Stimulated activated CD4-positive, alpha-beta T cell treated with anti-CD3 and anti-CD28 coated beads, Interleukin-15, amount 100 ng/mL, for 1 hour (primary cell): ENCODE results near the gene S1PR5.
"Not testable (repeated sequence)": the region's sequence is repeated elsewhere in the genome, so short reads cannot be mapped to it uniquely, and the experiment has no call there.

Experiments
- DNase-seq, 2 donors: peaks; one replicate each; pipeline ENCODE4 v3.0.0-alpha.2; 2020; ENCODE audit warnings: low read depth in 1 of 2, low spot score in 1 of 2

S1PR5 gene, protein sequence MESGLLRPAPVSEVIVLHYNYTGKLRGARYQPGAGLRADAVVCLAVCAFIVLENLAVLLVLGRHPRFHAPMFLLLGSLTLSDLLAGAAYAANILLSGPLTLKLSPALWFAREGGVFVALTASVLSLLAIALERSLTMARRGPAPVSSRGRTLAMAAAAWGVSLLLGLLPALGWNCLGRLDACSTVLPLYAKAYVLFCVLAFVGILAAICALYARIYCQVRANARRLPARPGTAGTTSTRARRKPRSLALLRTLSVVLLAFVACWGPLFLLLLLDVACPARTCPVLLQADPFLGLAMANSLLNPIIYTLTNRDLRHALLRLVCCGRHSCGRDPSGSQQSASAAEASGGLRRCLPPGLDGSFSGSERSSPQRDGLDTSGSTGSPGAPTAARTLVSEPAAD

GRCh38 chr19:10517361-10517759 lies at the start of gene S1PR5:
Gene S1PR5 (minus strand): TSS chr19:10517447. CDS start chr19:10515011, 2,436 bp downstream.
- no peak for DNase-seq

DNA sequence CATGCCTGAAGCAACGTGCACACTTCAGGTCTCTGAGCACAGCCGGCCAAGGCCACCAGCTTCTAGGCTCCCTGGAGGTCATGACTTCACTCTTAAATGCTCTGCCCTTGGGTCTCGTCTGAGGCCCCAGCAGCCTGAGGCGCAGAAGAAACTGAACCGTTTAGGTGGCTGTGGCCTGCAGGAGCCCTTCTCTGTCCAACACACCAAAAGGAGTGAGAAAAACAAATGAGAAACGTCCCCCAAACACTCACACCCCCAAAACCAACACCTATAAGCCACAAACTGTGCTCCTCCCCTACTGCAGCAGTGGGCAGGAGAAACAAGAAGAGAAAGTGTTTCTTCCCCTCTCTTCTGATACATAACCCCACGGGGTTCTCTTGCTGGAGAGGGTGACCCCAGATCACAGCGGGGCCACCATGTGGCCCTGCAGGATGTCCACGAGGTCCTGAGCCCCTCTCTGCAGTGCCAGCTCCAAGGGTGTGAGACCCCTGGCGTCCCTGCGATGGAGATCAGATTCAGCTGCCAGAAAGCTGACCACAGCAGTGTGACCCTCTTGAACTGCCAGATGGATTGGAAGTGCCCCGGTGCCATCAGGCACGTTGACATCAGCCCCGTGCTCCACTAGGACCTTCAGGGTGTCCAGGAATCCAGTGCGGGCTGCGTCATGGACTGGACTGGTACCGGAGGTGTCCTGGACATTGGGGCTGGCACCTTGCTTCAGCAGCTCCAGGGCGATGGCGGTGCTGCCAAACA lies 49.6 kb upstream of the S1PR5 start:
- no peak for DNase-seq

- no peak for DNase-seq
Observed at GRCh38 chr19:10566408-10566657, 49.1 kb upstream of the S1PR5 start.

DNA sequence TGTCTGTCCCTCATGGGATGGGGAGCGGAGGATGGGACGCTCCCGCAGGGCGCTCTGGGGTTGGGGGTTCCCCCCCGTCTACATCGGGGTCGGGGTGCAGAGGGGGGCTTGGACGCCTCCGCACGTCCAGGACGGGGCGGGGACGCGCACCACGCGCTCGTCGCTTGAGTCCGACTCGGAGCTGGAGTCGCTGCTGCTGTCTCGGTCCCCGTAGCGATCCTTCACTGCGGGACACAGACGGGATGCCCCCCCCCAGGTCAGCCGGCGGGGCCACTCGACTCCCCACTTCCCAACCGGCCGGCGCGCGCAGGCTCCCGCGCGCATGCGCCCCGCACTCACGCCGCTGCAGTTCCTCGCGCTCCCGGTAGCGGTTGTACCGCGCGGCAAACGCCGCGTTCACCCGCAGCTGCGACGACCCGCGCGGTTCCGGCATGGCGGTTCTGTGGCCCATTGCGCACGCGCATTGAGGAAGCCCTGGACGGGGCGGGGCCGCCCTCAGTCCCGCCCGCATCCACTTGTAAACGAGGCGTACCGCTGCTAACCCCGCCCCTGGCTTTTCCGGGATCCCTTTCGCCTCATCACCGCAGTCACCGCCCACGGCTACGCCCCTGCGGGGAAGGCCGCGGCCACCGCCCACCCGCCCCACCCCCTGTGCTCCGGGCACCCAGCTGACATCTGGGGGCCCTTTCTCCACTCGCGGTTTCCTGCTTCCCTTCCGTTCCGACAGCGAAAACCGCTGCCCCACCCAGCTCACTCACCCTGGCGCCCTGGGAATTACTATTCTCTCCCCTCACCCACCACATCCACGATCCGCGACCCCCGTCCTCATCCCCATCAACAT lies 48.5 kb upstream of the S1PR5 start, which contains the start of gene KRI1:
TSS of gene KRI1 (minus strand) at position 444 of the 841 bp plus-strand sequence. CDS start at position 433, 11 bp downstream.
- DNase-seq = peak; percentile 97 to 98

DNA sequence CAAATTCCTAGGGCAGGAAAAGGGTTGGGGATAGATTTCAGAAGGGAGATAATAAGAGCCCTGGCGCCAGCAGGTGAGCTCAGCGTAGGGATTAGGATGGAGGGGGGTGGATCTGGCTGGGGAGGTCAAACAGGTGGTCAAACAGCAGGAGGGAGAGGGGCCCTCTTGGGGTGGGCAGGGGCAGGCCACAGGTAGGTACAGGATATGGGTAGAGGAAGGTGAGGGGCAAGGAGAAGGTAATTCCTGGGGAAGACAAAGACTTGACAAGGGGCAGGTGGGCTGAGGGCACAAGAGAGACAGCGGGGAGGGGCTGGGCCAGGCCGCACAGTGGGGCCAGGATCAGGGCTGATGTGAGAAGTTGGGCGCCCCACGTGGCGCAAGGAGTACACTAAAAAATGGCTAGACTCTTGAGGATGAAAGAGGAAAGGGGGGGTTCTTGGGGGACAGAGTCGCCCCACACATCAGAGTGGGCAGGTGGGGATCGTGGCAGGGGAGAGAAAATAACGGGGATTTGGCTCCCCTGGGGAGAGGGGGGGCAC lies 47.9 kb upstream of the S1PR5 start:
- peak in 1 of 2 donors; percentile 39 for DNase-seq

- no peak for DNase-seq
Observed at GRCh38 chr19:10562609-10563008, 45.4 kb upstream of the S1PR5 start.

GRCh38 chr19:10560154-10560553 lies 42.9 kb upstream of the S1PR5 start:
- no peak for DNase-seq

DNA sequence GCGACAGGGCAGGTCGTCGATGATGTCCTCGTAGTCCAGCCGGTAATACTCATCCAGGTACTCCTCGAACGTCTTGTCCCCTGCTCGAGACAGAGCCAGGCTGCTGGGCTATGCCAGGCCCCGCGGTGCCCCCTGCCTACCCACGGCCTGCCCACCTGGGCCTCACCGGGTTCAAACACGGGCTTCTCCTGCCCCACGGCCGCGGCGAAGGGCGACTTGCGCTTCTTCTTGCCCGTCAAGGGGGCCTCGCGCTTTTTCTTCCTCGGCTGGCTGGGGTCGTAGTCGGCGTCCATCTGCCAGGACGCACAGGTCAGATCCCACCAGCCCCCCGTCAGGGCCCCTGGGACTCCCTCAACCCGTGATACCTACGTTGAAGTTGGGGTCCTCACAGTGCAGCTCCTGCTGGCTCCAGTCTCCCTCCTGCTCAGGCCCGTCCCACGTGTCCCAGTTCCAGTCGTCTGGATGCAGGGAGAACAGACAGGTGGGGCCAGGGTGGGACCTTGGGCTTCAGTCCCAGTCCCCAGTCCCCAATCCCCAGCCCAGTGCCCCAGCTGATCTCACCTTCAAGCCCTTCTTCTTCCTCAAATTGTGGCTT lies 40.5 kb upstream of the S1PR5 start:
- DNase-seq = no peak

DNA sequence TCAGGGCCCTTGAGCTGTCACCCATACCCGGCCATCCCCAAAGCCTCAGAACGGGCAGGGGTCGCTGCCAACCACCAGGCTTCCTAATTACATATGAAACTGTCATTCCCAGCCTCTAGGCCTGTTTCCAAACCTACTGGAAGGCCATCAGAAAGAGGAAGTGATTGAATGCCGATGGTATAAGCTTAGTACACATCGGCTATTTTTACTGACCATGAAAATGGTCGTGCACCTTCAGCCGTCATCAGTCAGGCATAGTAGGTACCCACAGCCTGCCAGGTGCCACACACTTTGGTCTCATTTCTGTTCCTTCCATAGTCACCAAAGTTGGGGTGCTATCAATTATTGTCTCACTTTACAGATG lies 38.3 kb upstream of the S1PR5 start:
- DNase-seq = no peak

DNA sequence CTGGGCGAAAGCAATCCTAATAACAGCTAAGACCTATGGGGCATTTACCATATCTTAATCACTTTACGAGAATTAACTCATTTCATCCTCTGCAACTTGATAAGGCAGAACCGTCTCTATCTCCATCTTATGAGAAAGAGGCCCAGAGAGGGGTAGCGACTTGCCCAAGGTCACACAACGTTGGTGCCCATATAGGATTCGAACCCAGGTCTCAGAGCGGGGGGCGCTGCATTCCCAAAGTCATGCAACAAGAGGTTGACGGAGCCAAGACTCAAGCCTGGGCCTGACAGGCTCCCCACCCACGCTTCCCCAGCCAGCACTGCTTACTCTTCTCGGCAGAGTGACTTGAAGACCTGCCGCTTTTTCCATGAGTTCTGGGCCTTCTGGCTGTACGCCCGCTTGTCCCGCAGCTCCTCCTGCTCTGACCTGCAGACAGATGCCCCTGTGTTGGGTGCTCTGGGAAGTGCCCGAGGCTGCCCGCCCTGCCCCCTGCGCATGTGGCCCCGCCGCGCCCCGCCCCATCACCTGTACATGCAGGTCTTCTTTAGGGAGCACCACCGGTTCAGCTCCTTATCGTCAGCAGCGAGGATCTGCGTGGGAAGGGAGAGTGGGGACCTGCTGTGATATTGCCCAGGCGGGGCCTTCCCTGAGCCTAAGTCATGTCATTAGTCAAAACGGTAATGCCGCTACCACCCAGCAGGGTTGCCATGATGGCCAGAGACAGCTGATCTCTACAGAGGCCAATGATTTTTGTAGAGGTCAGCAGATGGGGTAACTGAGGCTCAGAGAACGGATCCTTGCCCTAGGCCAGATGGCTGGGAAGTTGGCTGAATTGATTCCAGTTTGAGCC lies 37.7 kb upstream of the S1PR5 start:
- DNase-seq = no peak

DNA sequence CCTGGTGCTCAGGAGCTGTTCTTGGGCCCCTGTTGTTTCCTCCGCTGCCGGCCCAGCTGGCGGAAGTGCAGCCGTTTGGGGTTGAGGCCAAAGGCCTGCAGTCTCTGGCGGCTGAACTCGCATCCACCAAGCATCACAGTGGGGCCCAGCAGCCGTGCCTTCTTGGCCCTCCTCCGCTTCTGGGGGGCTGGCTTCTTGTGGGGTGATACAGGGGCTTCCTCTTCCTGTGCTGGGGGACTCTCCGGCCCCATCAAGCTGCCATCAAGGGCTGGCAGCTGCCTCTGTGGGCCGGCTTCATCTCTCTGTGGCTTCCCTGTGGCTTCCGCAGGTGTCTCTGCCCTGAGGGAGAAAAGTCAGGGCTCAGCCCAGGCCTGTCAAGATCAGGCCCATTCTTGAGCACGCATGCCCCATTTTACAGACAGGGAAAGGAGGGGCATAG lies 36.7 kb upstream of the S1PR5 start:
- DNase-seq = peak in 1 of 2 donors; percentile 29

GRCh38 chr19:10553087-10553667 lies 35.9 kb upstream of the S1PR5 start:
- DNase-seq = no peak

GRCh38 chr19:10552510-10553053 lies 35.3 kb upstream of the S1PR5 start:
- DNase-seq = no peak

- DNase-seq = no peak
Observed at GRCh38 chr19:10551698-10552301, 34.6 kb upstream of the S1PR5 start.

- not testable (repeated sequence) for DNase-seq
Observed at GRCh38 chr19:10551006-10551405, 33.8 kb upstream of the S1PR5 start.

DNA sequence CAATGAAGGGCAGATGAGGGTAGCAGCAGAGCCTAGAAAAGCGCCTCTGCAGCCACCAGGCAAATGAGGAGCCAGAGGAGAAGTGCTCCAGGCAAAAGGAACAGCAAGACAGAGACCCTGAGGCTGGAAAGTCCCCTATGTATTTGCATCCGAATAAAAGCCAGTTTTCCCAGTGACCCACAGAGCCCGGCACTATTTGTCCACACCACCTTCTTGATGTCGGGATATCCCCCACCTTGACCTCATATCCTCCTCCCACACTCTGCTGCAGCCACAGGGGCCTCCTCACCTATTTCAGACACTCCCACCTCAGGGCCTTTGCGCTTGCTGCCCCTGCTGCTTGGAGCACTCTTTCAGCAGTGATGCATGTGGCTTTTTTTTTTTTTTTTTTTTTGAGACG lies 33.1 kb upstream of the S1PR5 start:
- DNase-seq = no peak

- no peak for DNase-seq
Observed at GRCh38 chr19:10549733-10550132, 32.5 kb upstream of the S1PR5 start.

GRCh38 chr19:10548746-10549276 lies 31.6 kb upstream of the S1PR5 start:
- DNase-seq = no peak

DNA sequence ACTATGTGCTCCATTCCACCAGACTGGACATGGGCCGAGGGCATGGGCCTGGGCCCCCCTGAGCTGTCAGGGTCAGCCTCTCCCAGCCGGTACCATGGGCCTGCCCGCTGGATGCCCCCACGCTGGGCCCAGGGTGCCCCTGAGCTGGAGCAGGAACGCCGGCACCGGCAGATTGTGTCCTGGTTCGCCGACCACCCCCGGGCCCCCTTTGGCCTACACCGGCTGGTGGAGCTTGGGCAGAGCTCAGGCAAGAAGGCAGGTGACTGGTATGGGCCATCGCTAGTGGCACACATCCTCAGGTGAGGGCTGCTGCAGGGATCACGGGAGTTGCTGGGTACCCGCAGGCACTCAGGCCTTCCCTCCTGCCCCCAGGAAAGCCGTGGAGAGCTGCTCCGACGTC lies 29.6 kb upstream of the S1PR5 start:
- no peak for DNase-seq
